ENCODE measurements around the gene SLC38A3. TPM values are rescaled to one million over a fixed set of nuclear protein-coding genes. Genes with fewer than 3 reads are reported as not detected.

The SLC38A3 gene
- total RNA-seq, 1 experiment from 2014 or later: 6.0 TPM

DNA sequence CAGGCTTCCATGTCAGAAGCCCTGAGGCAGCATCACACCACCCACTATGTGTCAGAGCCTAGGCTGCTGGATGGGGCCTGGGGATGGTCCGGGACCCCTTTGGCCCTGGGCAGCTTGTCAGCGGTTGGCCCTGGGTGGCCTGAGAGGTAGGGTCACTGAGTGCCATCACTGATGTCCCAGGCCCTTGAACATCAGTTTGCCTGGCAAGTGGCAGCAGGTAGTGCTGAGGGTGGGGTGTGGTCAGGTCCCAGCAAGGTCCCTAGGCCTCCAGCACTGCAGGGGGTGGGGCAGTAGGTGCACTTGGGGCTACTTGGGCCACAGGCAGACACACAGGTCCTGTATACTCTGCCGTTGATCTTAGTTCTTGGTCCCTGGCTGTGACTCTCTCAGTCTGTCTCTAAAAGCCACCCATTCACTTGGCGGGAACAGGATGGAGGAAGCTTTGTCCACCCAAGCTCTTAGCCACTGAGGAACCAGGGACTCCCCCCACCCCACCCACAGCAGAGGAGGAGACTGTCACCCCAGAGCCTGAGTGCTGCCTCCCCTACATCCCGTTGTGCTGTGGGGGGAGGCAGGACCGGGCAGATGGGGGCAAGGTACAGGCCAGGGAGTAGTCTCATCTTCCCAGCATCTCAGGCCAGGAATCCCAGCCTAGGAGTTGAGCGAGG lies 36.8 kb downstream of the SLC38A3 start:
- in situ Hi-C loops (cut with HindIII; ENCODE audit: low pct_unique_long_range_greater_than_20kb, low sequenced_read_pairs): no loop called here
- Histone ChIP-seq H3K27ac (ENCODE audit: low read length) (no peak overlapping the region), H3K4me1 (ENCODE audit: control insufficient read depth, insufficient read depth, low read length) (peaks cover 54% of the 10 kb centered on the region), H3K27me3 (ENCODE audit: control insufficient read depth, insufficient read depth, low read length) (no peaks in the 10 kb centered on the region), H3K4me3 (ENCODE audit: low read depth in 2 of 2, low read length in 2 of 2) (no peak overlapping the region), H3K36me3 (ENCODE audit: control insufficient read depth, insufficient read depth, low read length) (no peaks in the 10 kb centered on the region; the same call in 1 of the 2 replicates), H3K9me3 (ENCODE audit: control insufficient read depth, insufficient read depth, low read depth, low read length) (no peaks in the 10 kb centered on the region)
- DNase-seq (ENCODE audit: low read depth, low spot score) (no peak), ATAC-seq (no peak)
- CTCF ChIA-PET: no interaction called here
- TF ChIP-seq, protein P1, sequence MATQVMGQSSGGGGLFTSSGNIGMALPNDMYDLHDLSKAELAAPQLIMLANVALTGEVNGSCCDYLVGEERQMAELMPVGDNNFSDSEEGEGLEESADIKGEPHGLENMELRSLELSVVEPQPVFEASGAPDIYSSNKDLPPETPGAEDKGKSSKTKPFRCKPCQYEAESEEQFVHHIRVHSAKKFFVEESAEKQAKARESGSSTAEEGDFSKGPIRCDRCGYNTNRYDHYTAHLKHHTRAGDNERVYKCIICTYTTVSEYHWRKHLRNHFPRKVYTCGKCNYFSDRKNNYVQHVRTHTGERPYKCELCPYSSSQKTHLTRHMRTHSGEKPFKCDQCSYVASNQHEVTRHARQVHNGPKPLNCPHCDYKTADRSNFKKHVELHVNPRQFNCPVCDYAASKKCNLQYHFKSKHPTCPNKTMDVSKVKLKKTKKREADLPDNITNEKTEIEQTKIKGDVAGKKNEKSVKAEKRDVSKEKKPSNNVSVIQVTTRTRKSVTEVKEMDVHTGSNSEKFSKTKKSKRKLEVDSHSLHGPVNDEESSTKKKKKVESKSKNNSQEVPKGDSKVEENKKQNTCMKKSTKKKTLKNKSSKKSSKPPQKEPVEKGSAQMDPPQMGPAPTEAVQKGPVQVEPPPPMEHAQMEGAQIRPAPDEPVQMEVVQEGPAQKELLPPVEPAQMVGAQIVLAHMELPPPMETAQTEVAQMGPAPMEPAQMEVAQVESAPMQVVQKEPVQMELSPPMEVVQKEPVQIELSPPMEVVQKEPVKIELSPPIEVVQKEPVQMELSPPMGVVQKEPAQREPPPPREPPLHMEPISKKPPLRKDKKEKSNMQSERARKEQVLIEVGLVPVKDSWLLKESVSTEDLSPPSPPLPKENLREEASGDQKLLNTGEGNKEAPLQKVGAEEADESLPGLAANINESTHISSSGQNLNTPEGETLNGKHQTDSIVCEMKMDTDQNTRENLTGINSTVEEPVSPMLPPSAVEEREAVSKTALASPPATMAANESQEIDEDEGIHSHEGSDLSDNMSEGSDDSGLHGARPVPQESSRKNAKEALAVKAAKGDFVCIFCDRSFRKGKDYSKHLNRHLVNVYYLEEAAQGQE (IDR thresholded peaks at IDR 0.05; ENCODE audit: insufficient read depth in 1 of 2, low read depth in 2 of 2, low read length in 1 of 2): no peak
- TF ChIP-seq SIN3A (IDR thresholded peaks at IDR 0.05; ENCODE audit: borderline replicate concordance, insufficient read depth, low read depth, low read length): no peak
- POLR2A ChIA-PET: no interaction called here
- BruUV-seq (replicated peaks): no TSS peak
- intact Hi-C loops (cut with micrococcal nuclease; ENCODE audit: unreplicated experiment): no loop called here

DNA sequence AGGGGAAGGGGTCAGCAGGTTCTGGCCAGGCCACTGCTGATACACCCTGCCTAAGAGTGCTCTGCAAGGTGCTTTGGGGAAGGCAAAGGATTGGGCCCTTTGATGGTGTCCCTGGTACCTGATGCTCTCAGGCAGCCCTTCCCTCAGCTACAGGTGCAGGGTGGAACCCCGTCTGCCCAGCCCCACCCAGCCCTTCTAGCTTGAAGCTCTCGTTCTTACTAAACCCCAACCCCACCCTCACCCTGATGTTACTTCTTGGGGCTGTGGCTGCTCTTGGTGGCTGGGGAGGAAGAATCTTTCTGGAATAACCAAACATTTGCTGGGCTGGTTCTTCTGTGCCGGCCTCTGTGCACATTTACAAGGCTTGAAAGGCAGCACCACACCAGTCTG lies 37.3 kb downstream of the SLC38A3 start:
- Histone ChIP-seq H3K36me3 (ENCODE audit: control insufficient read depth, insufficient read depth, low read length) (no peaks in the 10 kb centered on the region), H3K9me3 (ENCODE audit: control insufficient read depth, insufficient read depth, low read depth, low read length) (no peaks in the 10 kb centered on the region), H3K27me3 (ENCODE audit: control insufficient read depth, insufficient read depth, low read length) (no peaks in the 10 kb centered on the region), H3K4me3 (ENCODE audit: low read depth in 2 of 2, low read length in 2 of 2) (no peak overlapping the region), H3K4me1 (ENCODE audit: control insufficient read depth, insufficient read depth, low read length) (peaks cover 58% of the 10 kb centered on the region), H3K27ac (ENCODE audit: low read length) (no peak overlapping the region)
- TF ChIP-seq, protein P1 (IDR thresholded peaks at IDR 0.05; ENCODE audit: insufficient read depth in 1 of 2, low read depth in 2 of 2, low read length in 1 of 2): no peak
- TF ChIP-seq POLR2AphosphoS5 (IDR thresholded peaks at IDR 0.05; ENCODE audit: low read depth, low read length): no peak
- no peak for TF ChIP-seq TCF7L2 (IDR thresholded peaks at IDR 0.05; ENCODE audit: low read depth, low read length)
- TF ChIP-seq SIN3A (IDR thresholded peaks at IDR 0.05; ENCODE audit: borderline replicate concordance, insufficient read depth, low read depth, low read length): no peak
- TF ChIP-seq, protein P2, sequence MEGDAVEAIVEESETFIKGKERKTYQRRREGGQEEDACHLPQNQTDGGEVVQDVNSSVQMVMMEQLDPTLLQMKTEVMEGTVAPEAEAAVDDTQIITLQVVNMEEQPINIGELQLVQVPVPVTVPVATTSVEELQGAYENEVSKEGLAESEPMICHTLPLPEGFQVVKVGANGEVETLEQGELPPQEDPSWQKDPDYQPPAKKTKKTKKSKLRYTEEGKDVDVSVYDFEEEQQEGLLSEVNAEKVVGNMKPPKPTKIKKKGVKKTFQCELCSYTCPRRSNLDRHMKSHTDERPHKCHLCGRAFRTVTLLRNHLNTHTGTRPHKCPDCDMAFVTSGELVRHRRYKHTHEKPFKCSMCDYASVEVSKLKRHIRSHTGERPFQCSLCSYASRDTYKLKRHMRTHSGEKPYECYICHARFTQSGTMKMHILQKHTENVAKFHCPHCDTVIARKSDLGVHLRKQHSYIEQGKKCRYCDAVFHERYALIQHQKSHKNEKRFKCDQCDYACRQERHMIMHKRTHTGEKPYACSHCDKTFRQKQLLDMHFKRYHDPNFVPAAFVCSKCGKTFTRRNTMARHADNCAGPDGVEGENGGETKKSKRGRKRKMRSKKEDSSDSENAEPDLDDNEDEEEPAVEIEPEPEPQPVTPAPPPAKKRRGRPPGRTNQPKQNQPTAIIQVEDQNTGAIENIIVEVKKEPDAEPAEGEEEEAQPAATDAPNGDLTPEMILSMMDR (IDR thresholded peaks at IDR 0.05): no peak
- CTCF ChIA-PET: interaction anchor here (1.4 kb wide), 1 partner anchor 18 kb away, joined by 3 read pairs; no protein-coding TSS in a partner anchor
- intact Hi-C loops (cut with micrococcal nuclease; ENCODE audit: unreplicated experiment) (no loop called here), in situ Hi-C loops (cut with HindIII; ENCODE audit: low pct_unique_long_range_greater_than_20kb, low sequenced_read_pairs) (no loop called here)
- ATAC-seq (no peak), DNase-seq (ENCODE audit: low read depth, low spot score) (no peak)
- POLR2A ChIA-PET: interaction anchor here (0.7 kb wide), 1 partner anchor 8 kb away, joined by 3 read pairs; no protein-coding TSS in a partner anchor
- BruUV-seq (replicated peaks): no TSS peak

Measured in Panc1 (cell line).